ENCODE data around the gene IFIT3. TPM values are rescaled to one million over a fixed set of nuclear protein-coding genes. Genes with fewer than 3 reads are reported as not detected.

Gene IFIT3
- total and polyA plus RNA-seq, 9 of the 15 experiments (the other 6 are each of a cell fraction or from before 2014, with no cell fraction given): 0.23 to 2.2 (median 0.77) TPM

- TF ChIP-seq GATA2 (CRISPR knock-in tag; IDR thresholded peaks at IDR 0.05) (peak; percentile 48; the same call in 1 of the 2 replicates), TRIM24 (IDR thresholded peaks at IDR 0.05) (peak in 1 of 2 experiments; percentile 66; a peak in 2 of 4 replicates), PHF21A (IDR thresholded peaks at IDR 0.05; ENCODE audit: borderline replicate concordance, low read depth) (no peak), STAT5A (IDR thresholded peaks at IDR 0.05; ENCODE audit: borderline replicate concordance, low read length) (0 out of 2 replicates have a peak, but pooled peaks have one; percentile 27), NELFE (IDR thresholded peaks at IDR 0.05; ENCODE audit: insufficient read depth, insufficient read length) (no peak), KDM1A (IDR thresholded peaks at IDR 0.05) (peak in 1 of 2 experiments; percentile 37; a peak in 1 of 4 replicates), SREBF1 (IDR thresholded peaks at IDR 0.05; ENCODE audit: borderline replicate concordance, low read depth, low read length) (no peak), TEAD4 (IDR thresholded peaks at IDR 0.05; ENCODE audit: low read length) (peak; percentile 72), TEAD4 (CRISPR knock-in tag; IDR thresholded peaks at IDR 0.05; ENCODE audit: borderline replicate concordance) (no peak), HIVEP1 (CRISPR knock-in tag; IDR thresholded peaks at IDR 0.05) (no peak), BRF2 (IDR thresholded peaks at IDR 0.05; ENCODE audit: borderline replicate concordance, insufficient read depth, insufficient read length) (no peak), SMC3 (conservative IDR thresholded peaks at IDR 0.05; ENCODE audit: insufficient read depth, low read depth, low read length) (no peak), RREB1 (CRISPR knock-in tag; IDR thresholded peaks at IDR 0.05) (no peak), POLR2AphosphoS5 (IDR thresholded peaks at IDR 0.05; ENCODE audit: control insufficient read depth, insufficient read depth, low read depth, low read length) (peak; percentile 58; the same call in 1 of the 2 replicates), ZNF518B (CRISPR knock-in tag; IDR thresholded peaks at IDR 0.05) (no peak), TBL1XR1 (IDR thresholded peaks at IDR 0.05; ENCODE audit: low read length in 2 of 2) (peak in 1 of 2 experiments; percentile 63; a peak in 1 of 4 replicates), SMARCA4 (IDR thresholded peaks at IDR 0.05) (0 out of 2 replicates have a peak, but pooled peaks have one; percentile 57), KLF6 (CRISPR knock-in tag; IDR thresholded peaks at IDR 0.05; ENCODE audit: borderline replicate concordance) (no peak), ILF3 (IDR thresholded peaks at IDR 0.05; ENCODE audit: borderline replicate concordance) (no peak), EP300 (IDR thresholded peaks at IDR 0.05; ENCODE audit: low read length) (peak; percentile 72; the same call in 1 of the 2 replicates)
Measured at GRCh38 chr10:89362929-89363328, 35.1 kb downstream of the IFIT3 start (continued).

Measured in K562 (cell line).